Measurements from ENCODE around the gene YAE1.

- no peak for TF ChIP-seq POLR2A (IDR thresholded peaks at IDR 0.05)
- TF ChIP-seq CTCF (IDR thresholded peaks at IDR 0.05), result no peak
Measured at GRCh38 chr7:39602351-39602750, 36.1 kb downstream of the YAE1 start.
